ENCODE data around the gene PCED1B. TPM values are rescaled to one million over a fixed set of nuclear protein-coding genes. Genes with fewer than 3 reads are reported as not detected.

The PCED1B gene
- total RNA-seq, 1 donor from 2014 or later, result 65.4 TPM

DNA sequence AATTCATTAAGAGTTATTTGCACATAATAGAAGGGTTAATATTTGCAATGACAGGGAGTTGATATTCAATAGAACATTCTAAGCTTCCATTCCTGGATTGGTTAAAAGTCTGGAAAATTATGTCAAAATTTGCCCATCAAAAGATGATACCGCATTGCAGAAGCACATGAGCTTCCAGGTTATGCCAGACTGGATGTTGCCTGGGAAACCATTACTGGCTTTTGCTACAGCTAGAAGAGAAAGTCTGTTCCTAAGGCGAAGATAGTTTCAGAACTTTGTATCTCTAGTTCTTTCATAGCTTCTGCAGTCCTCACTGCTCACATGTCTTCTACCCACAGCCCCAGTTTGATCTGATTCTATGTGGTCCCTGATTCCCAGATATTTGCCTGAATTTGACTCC, 122.8 kb downstream of the PCED1B start:
- Mint-ChIP-seq H3K27ac (peak overlapping the region; percentile 63), H3K4me3 (no peak overlapping the region), H3K36me3 (ENCODE audit: low read depth) (peaks cover 48% of the 10 kb centered on the region), H3K27me3 (no peaks in the 10 kb centered on the region), H3K4me1 (peaks cover 72% of the 10 kb centered on the region), H3K9me3 (no peaks in the 10 kb centered on the region)
- ChIA-PET CTCF (interaction anchor here (0.7 to 1.2 kb wide), 3 partner anchors 14 to 195 kb away, joined by 3 read pairs; no protein-coding TSS in a partner anchor), POLR2A (interaction anchor here (0.8 to 2.0 kb wide), 4 partner anchors 11 to 195 kb away, joined by 3 to 5 read pairs (median 4); no protein-coding TSS in a partner anchor)
- no peak for DNase-seq
- intact Hi-C loops (cut with micrococcal nuclease), result no loop called here
- TF ChIP-seq, protein P1, sequence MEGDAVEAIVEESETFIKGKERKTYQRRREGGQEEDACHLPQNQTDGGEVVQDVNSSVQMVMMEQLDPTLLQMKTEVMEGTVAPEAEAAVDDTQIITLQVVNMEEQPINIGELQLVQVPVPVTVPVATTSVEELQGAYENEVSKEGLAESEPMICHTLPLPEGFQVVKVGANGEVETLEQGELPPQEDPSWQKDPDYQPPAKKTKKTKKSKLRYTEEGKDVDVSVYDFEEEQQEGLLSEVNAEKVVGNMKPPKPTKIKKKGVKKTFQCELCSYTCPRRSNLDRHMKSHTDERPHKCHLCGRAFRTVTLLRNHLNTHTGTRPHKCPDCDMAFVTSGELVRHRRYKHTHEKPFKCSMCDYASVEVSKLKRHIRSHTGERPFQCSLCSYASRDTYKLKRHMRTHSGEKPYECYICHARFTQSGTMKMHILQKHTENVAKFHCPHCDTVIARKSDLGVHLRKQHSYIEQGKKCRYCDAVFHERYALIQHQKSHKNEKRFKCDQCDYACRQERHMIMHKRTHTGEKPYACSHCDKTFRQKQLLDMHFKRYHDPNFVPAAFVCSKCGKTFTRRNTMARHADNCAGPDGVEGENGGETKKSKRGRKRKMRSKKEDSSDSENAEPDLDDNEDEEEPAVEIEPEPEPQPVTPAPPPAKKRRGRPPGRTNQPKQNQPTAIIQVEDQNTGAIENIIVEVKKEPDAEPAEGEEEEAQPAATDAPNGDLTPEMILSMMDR (IDR thresholded peaks at IDR 0.05), result no peak
- no peak for ATAC-seq (ENCODE audit: low read depth)

- Mint-ChIP-seq H3K9me3 (no peaks in the 10 kb centered on the region), H3K4me3 (peak overlapping the region; percentile 68), H3K4me1 (peaks cover 81% of the 10 kb centered on the region), H3K36me3 (ENCODE audit: low read depth) (peaks cover 66% of the 10 kb centered on the region), H3K27me3 (no peaks in the 10 kb centered on the region), H3K27ac (peak overlapping the region; percentile 95)
- ATAC-seq (ENCODE audit: low read depth) (no peak), DNase-seq (no peak)
- TF ChIP-seq, protein P1 (IDR thresholded peaks at IDR 0.05), result no peak
- ChIA-PET POLR2A (interaction anchor here (0.6 to 2.5 kb wide), 3 partner anchors 10 to 191 kb away, joined by 3 to 39 read pairs (median 3); no protein-coding TSS in a partner anchor), CTCF (interaction anchor here (2.8 kb wide), 1 partner anchor 192 kb away, joined by 18 read pairs; no protein-coding TSS in a partner anchor)
- intact Hi-C loops (cut with micrococcal nuclease), result loop anchor here (2.0 kb wide), 2 partner anchors 17 to 173 kb away; no protein-coding TSS in a partner anchor
Measured at GRCh38 chr12:47205532-47206449, 126.4 kb downstream of the PCED1B start.

GRCh38 chr12:47206450-47207339, 127.3 kb downstream of the PCED1B start:
- DNase-seq, result no peak
- POLR2A ChIA-PET, result interaction anchor here (0.5 to 2.7 kb wide), 23 partner anchors 8 to 196 kb away, joined by 3 to 102 read pairs (median 6); partner anchors contain the start of genes AMIGO2 and PCED1B

GRCh38 chr12:47207340-47207717, 127.9 kb downstream of the PCED1B start:
- Mint-ChIP-seq H3K27ac (peak overlapping the region; percentile 95), H3K9me3 (no peaks in the 10 kb centered on the region), H3K4me1 (peaks cover 83% of the 10 kb centered on the region), H3K27me3 (no peaks in the 10 kb centered on the region), H3K4me3 (peak overlapping the region; percentile 68), H3K36me3 (ENCODE audit: low read depth) (peaks cover 65% of the 10 kb centered on the region)
- ChIA-PET POLR2A (interaction anchor here (0.6 to 2.7 kb wide), 29 partner anchors 10 to 1057 kb away, joined by 3 to 102 read pairs (median 6); partner anchors contain the start of genes AMIGO2 and PCED1B), CTCF (interaction anchor here (0.8 to 2.8 kb wide), 16 partner anchors 9 to 190 kb away, joined by 3 to 18 read pairs (median 4); partner anchors contain the start of genes AMIGO2 and PCED1B)
- ATAC-seq (ENCODE audit: low read depth) (peak; percentile 86), DNase-seq (peak; percentile 51)
- intact Hi-C loops (cut with micrococcal nuclease), result loop anchor here (1.0 to 2.0 kb wide), 8 partner anchors 8 to 190 kb away; no protein-coding TSS in a partner anchor
- TF ChIP-seq, protein P1 (IDR thresholded peaks at IDR 0.05), result no peak

More at GRCh38 chr12:47206450-47207339, 127.3 kb downstream of the PCED1B start:
- Mint-ChIP-seq H3K27me3 (no peaks in the 10 kb centered on the region), H3K9me3 (no peaks in the 10 kb centered on the region), H3K4me3 (peak overlapping the region; percentile 68), H3K36me3 (ENCODE audit: low read depth) (peaks cover 64% of the 10 kb centered on the region), H3K4me1 (peaks cover 83% of the 10 kb centered on the region), H3K27ac (peak overlapping the region; percentile 95)
- CTCF ChIA-PET, result interaction anchor here (1.0 to 2.8 kb wide), 11 partner anchors 10 to 191 kb away, joined by 3 to 18 read pairs (median 5); no protein-coding TSS in a partner anchor
- TF ChIP-seq, protein P1 (IDR thresholded peaks at IDR 0.05), result no peak
- intact Hi-C loops (cut with micrococcal nuclease), result loop anchor here (1.0 to 2.0 kb wide), 8 partner anchors 7 to 191 kb away; no protein-coding TSS in a partner anchor
- ATAC-seq (ENCODE audit: low read depth), result peak; percentile 1

All from activated B cell treated with CpG ODN at 0.5 μM for 24 hours (primary cell).